K562 (cell line): ENCODE results near the gene RAP1A. TPM values are rescaled to one million over a fixed set of nuclear protein-coding genes. Genes with fewer than 3 reads are reported as not detected.

ENCODE experiments used
- ATAC-seq: fragments of 200-7000 bp; cut with Tn5 transposase; 3 replicates; pipeline ENCODE4 v1.9.1; 2020; ENCODE audit warnings: moderate library complexity
- BruUV-seq: library from RNA; stranded (reverse); fragments of 400-500 nt; replicated peaks from 2 replicates; lab custom pipeline; 2021; lab: Mats Ljungman, UMichigan
- CTCF ChIA-PET: fragments of 300-600 bp; formaldehyde crosslinking; extraction: SDS; loops from one replicate; lab custom pipeline; 2021; ENCODE audit warnings: low intra/inter-chr PET ratio; lab: Yijun Ruan, JAX
- POLR2A ChIA-PET: fragments of 300-600, 350-650 bp; sonication (Branson Sonifier 250); formaldehyde crosslinking; extraction: SDS; loops from one replicate; lab custom pipeline; 2021; ENCODE audit warnings: antibody characterized with exemption, inconsistent platforms; lab: Yijun Ruan, JAX
- DNase-seq, 4 experiments: peaks; one replicate each; pipeline versions ENCODE4 v3.0.0 to v3.0.0-alpha.2; 2011 to 2018; ENCODE audit warnings: low spot score in 3 of 4, mixed read lengths in 3 of 4; ENCODE audit errors: extremely low read depth in 1 of 4
- FAIRE-seq: peaks from 2 replicates; lab custom pipeline; 2011; peaks lifted over from hg19 to GRCh38; lab: Jason Lieb, UNC
- H2AFZ ChIP-seq: 2 replicates; pipeline ENCODE4 v1.6.0; 2011; ENCODE audit warnings: low read depth, low read length, control low read depth, inconsistent platforms
- H3K27ac ChIP-seq: fragments of 200-600 bp; 3 replicates; pipeline ENCODE4 v1.8.0; 2011; ENCODE audit warnings: low read depth, mild to moderate bottlenecking, control low read depth, inconsistent platforms, low read length, moderate library complexity, mixed read lengths; ENCODE audit errors: extremely low read depth
- H3K27me3 ChIP-seq, 2 experiments: fragments of 300-600 bp in 1 of 2; 2 replicates in 1 of 2; 3 replicates in 1 of 2; pipeline versions ENCODE4 v1.6.0 to v1.8.0; 2011; ENCODE audit warnings: inconsistent platforms in 2 of 2, low read length in 2 of 2, mild to moderate bottlenecking in 1 of 2, mixed read lengths in 1 of 2, moderate library complexity in 1 of 2; ENCODE audit not compliant: control insufficient read depth in 2 of 2, insufficient read depth in 2 of 2
- H3K36me3 ChIP-seq: fragments of 300-600 bp; 3 replicates; pipeline ENCODE4 v1.8.0; 2011; ENCODE audit warnings: mild to moderate bottlenecking, low read length, inconsistent platforms; ENCODE audit not compliant: control insufficient read depth, insufficient read depth
- H3K4me1 ChIP-seq, 2 experiments: fragments of 200-600 bp in 1 of 2; replicated peaks in 1 of 2; 2 replicates in 1 of 2; 3 replicates in 1 of 2; pipeline versions ENCODE4 v1.5.1 to v1.8.0; 2011; ENCODE audit warnings: inconsistent platforms in 2 of 2, low read length in 2 of 2, mild to moderate bottlenecking in 1 of 2, mixed read lengths in 1 of 2, moderate library complexity in 1 of 2; ENCODE audit not compliant: control insufficient read depth in 2 of 2, insufficient read depth in 2 of 2
- H3K4me2 ChIP-seq: 2 replicates; pipeline ENCODE4 v1.6.1; 2011; ENCODE audit warnings: low read length, control low read depth, inconsistent platforms, mixed read lengths; ENCODE audit not compliant: insufficient read depth
- H3K4me3 ChIP-seq: fragments of 200-600 bp; sonication (generic), shearing (Covaris generic); 2 replicates; pipeline ENCODE4 v1.5.1; 2016; ENCODE audit warnings: control low read depth, inconsistent platforms
- H3K79me2 ChIP-seq: fragments of 200-600 bp; 3 replicates; pipeline ENCODE4 v1.8.0; 2011; ENCODE audit warnings: low read length, inconsistent platforms; ENCODE audit not compliant: control insufficient read depth, insufficient read depth
- H3K9ac ChIP-seq, 2 experiments: 2 replicates each; pipeline versions ENCODE4 v1.6.0 to v1.6.1; 2011; ENCODE audit warnings: low read depth in 2 of 2, low read length in 2 of 2, control low read depth in 1 of 2, inconsistent platforms in 1 of 2, mild to moderate bottlenecking in 1 of 2, mixed read lengths in 1 of 2; ENCODE audit not compliant: insufficient read depth in 1 of 2
- H3K9me1 ChIP-seq: one replicate; pipeline ENCODE4 v1.6.0; 2011; ENCODE audit warnings: inconsistent platforms, mild to moderate bottlenecking, low read length, moderate library complexity; ENCODE audit not compliant: control insufficient read depth, insufficient read depth
- H3K9me3 ChIP-seq: replicated peaks from 2 replicates; pipeline ENCODE4 v1.5.1; 2011; ENCODE audit warnings: low read depth, low read length, inconsistent platforms; ENCODE audit not compliant: control insufficient read depth, insufficient read depth
- H4K20me1 ChIP-seq: replicated peaks from 2 replicates; pipeline ENCODE4 v1.6.1; 2011; ENCODE audit warnings: low read length, inconsistent platforms, mixed read lengths; ENCODE audit not compliant: control insufficient read depth, insufficient read depth
- BRF1 ChIP-seq: IDR thresholded peaks from 3 replicates; pipeline ENCODE4 v1.6.1; 2011; ENCODE audit warnings: borderline replicate concordance, mild to moderate bottlenecking; ENCODE audit not compliant: insufficient read length; ENCODE audit errors: extremely low read depth
- CBX3 ChIP-seq, 2 experiments: IDR thresholded peaks; 1 replicate in 1 of 2; 2 replicates in 1 of 2; pipeline ENCODE4 v1.6.1; 2012; ENCODE audit warnings: inconsistent platforms in 2 of 2, low read length in 2 of 2, borderline replicate concordance in 1 of 2, control low read depth in 1 of 2
- ILF3 ChIP-seq: fragments of 450-650 bp; IDR thresholded peaks from 2 replicates; pipeline ENCODE4 v1.6.1; 2018; ENCODE audit warnings: antibody characterized with exemption, mild to moderate bottlenecking, moderate library complexity, borderline replicate concordance
- NFRKB ChIP-seq: fragments of 450-650 bp; IDR thresholded peaks from 2 replicates; pipeline ENCODE4 v1.6.1; 2016; ENCODE audit warnings: low read depth
- NR1H2 ChIP-seq: sonication (generic); formaldehyde crosslinking; IDR thresholded peaks from 2 replicates; pipeline ENCODE4 v1.4.0; 2020; ENCODE audit warnings: mild to moderate bottlenecking, missing genetic modification reagents
- SIN3A ChIP-seq, 2 experiments: fragments of 150-350 bp in 1 of 2; IDR thresholded peaks; 2 replicates each; pipeline ENCODE4 v1.6.1; 2011 to 2016; ENCODE audit warnings: borderline replicate concordance in 2 of 2, low read depth in 2 of 2, low read length in 2 of 2, mild to moderate bottlenecking in 2 of 2, moderate library complexity in 2 of 2; ENCODE audit not compliant: control insufficient read depth in 1 of 2
- SP2 ChIP-seq: IDR thresholded peaks from 2 replicates; pipeline ENCODE4 v1.6.1; 2011; ENCODE audit warnings: mild to moderate bottlenecking, low read depth, low read length, moderate library complexity; ENCODE audit not compliant: poor library complexity, severe bottlenecking; ENCODE audit errors: extremely low read depth
- SPI1 ChIP-seq: IDR thresholded peaks from 2 replicates; pipeline ENCODE4 v1.6.1; 2011; ENCODE audit warnings: low read depth, low read length, control low read depth, borderline replicate concordance
- U2AF1 ChIP-seq: fragments of 200-400 bp; formaldehyde crosslinking; optimal IDR thresholded peaks from 2 replicates; pipeline ENCODE3; 2017; ENCODE audit warnings: mild to moderate bottlenecking, low read depth, low read length, moderate library complexity
- ZBTB43 ChIP-seq: sonication (generic); formaldehyde crosslinking; IDR thresholded peaks from 2 replicates; pipeline ENCODE4 v1.8.0; 2023; ENCODE audit warnings: mild to moderate bottlenecking, missing genetic modification reagents
- ZNF592 ChIP-seq: fragments of 450-650 bp; IDR thresholded peaks from 2 replicates; pipeline ENCODE4 v1.6.1; 2017; ENCODE audit warnings: antibody characterized with exemption, mild to moderate bottlenecking
- WGBS: fragments of 100-300 bp; shearing (Covaris generic); methylation state at CpG from one replicate; pipeline ENCODE4 v1.1.6; 2016; ENCODE audit warnings: low coverage, mixed read lengths; ENCODE audit not compliant: insufficient coverage; ENCODE audit errors: missing lambda C conversion rate; 5-methylcytosine and 5-hydroxymethylcytosine counted together
- in situ Hi-C: fragments of 300-500 bp; cut with MboI; formaldehyde crosslinking; loops from 4 replicates; pipeline ENCODE4 v1.15.0; 2018; ENCODE audit warnings: inconsistent platforms, mixed read lengths
- intact Hi-C: fragments of 100-400 bp; cut with micrococcal nuclease; formaldehyde crosslinking; loops from 2 replicates; pipeline ENCODE4 v1.14.2; 2022
- polyA plus RNA-seq, 8 experiments: library from polyadenylated mRNA; depleted of rRNA in 4 of 8; stranded (reverse) in 5 of 8; unstranded in 3 of 8; fragments of >200 nt; fragmentation: Nextera tagmentation in 2 of 8; fragmentation: Illumina TruSeq in 1 of 8; extraction: Ambion mirVana in 2 of 8; extraction: Trizol in 1 of 8; gene quantifications; 2 replicates each; pipeline versions ENCODE4 v1.2.1 to v1.2.3, GENCODE V29; 2011 to 2014; ENCODE audit warnings: inconsistent platforms in 1 of 8, missing spikeins in 1 of 8
- total RNA-seq, 7 experiments: library from RNA; depleted of rRNA in 6 of 7; stranded (reverse); fragments of >200 nt in 6 of 7; fragmentation: Illumina TruSeq in 2 of 7; extraction: Trizol in 2 of 7; gene quantifications; 2 replicates each; pipeline versions ENCODE4 v1.2.1 to v1.2.3, GENCODE V29; 2011 to 2021; ENCODE audit warnings: low replicate concordance in 1 of 7

Gene RAP1A
- total and polyA plus RNA-seq, 9 of the 15 experiments (the other 6 are each of a cell fraction or from before 2014, with no cell fraction given): 13.4 to 86.2 (median 32.5) TPM

GRCh38 chr1:111729271-111729921 lies 109.8 kb downstream of the RAP1A start:
- POLR2A ChIA-PET: interaction anchor here (0.5 to 1.5 kb wide), 6 partner anchors 9 to 868 kb away, joined by 3 to 4 read pairs (median 3); partner anchors contain the start of gene WDR77
- peaks cover 2% of the 10 kb centered on the region for H3K9me1 ChIP-seq

More at GRCh38 chr1:111729271-111729921, 109.8 kb downstream of the RAP1A start:
- Histone ChIP-seq H3K79me2 (no peaks in the 10 kb centered on the region), H3K9ac (no peak overlapping the region), H4K20me1 (no peaks in the 10 kb centered on the region; the same call in 1 of the 2 replicates), H3K36me3 (no peaks in the 10 kb centered on the region), H3K9me3 (no peaks in the 10 kb centered on the region), H3K4me3 (no peak overlapping the region), H3K27me3 (peaks cover 12 to 71% of the 10 kb centered on the region in 2 experiments; a peak in 3 of 5 replicates), H3K4me1 (peaks cover 4 to 14% of the 10 kb centered on the region in 2 experiments), H2AFZ (no peak overlapping the region), H3K27ac (no peak overlapping the region), H3K4me2 (no peak overlapping the region)
- no TSS peak for BruUV-seq
- WGBS: 18% methylated on average over 8 of the region's 8 CpGs
- intact Hi-C loops: no loop called here
- in situ Hi-C loops: no loop called here
- no peak for DNase-seq
- CTCF ChIA-PET: no interaction called here
- no peak for FAIRE-seq
- TF ChIP-seq NFRKB: no peak
- TF ChIP-seq ZNF592: no peak
- no peak for TF ChIP-seq ILF3
- no peak for TF ChIP-seq SPI1
- no peak for TF ChIP-seq ZBTB43 (CRISPR knock-in tag)
- TF ChIP-seq CBX3 (IDR thresholded peaks at IDR 0.05; ENCODE audit: borderline replicate concordance in 1 of 2, low read length in 2 of 2): no peak
- TF ChIP-seq NR1H2 (CRISPR knock-in tag): no peak
- TF ChIP-seq BRF1: no peak
- no peak for TF ChIP-seq SP2
- TF ChIP-seq SIN3A (IDR thresholded peaks at IDR 0.05; ENCODE audit: borderline replicate concordance in 2 of 2, control insufficient read depth in 1 of 2, low read depth in 2 of 2, low read length in 2 of 2): no peak
- no peak for TF ChIP-seq U2AF1
- ATAC-seq: no peak
